ENCODE measurements around the gene GPR37L1.

The GPR37L1 gene

GRCh38 chr1:202130816-202131522 lies 8.3 kb downstream of the GPR37L1 start:
- TF ChIP-seq EZH2phosphoT487 (IDR thresholded peaks at IDR 0.05; ENCODE audit: low read length) (no peak), EZH2 (optimal IDR thresholded peaks at IDR 0.05; ENCODE audit: low read depth, low read length) (no peak), CTCF (IDR thresholded peaks at IDR 0.05; ENCODE audit: low read length) (no peak)

GRCh38 chr1:202131956-202132821 lies 9.5 kb downstream of the GPR37L1 start:
- Histone ChIP-seq H3K27ac (ENCODE audit: low read length) (no peak overlapping the region), H3K9ac (ENCODE audit: low read length) (no peak overlapping the region), H3K9me3 (replicated peaks; ENCODE audit: insufficient read depth, low read length) (no peaks in the 10 kb centered on the region), H3K36me3 (replicated peaks; ENCODE audit: insufficient read depth, low read length) (no peaks in the 10 kb centered on the region), H3K27me3 (replicated peaks; ENCODE audit: insufficient read depth, low read length) (no peaks in the 10 kb centered on the region), H3K79me2 (ENCODE audit: low read length) (no peaks in the 10 kb centered on the region), H3K4me1 (ENCODE audit: low read length) (no peaks in the 10 kb centered on the region), H4K20me1 (ENCODE audit: insufficient read depth, low read length) (0 out of 2 replicates have a peak, but pooled peaks cover 5% of the 10 kb centered on the region), H3F3A (ENCODE audit: insufficient read depth, low read length) (peaks cover 5% of the 10 kb centered on the region; the same call in 1 of the 2 replicates), H3K9me2 (replicated peaks; ENCODE audit: insufficient read depth, low read length) (no peaks in the 10 kb centered on the region), H3K4me3 (ENCODE audit: low read length) (no peak overlapping the region), H3K4me2 (ENCODE audit: low read depth, low read length) (no peak overlapping the region), H2AFZ (ENCODE audit: low read length) (no peak overlapping the region)
- TF ChIP-seq CTCF (IDR thresholded peaks at IDR 0.05; ENCODE audit: low read length), result no peak
- no peak for TF ChIP-seq EZH2phosphoT487 (IDR thresholded peaks at IDR 0.05; ENCODE audit: low read length)
- no peak for TF ChIP-seq EZH2 (optimal IDR thresholded peaks at IDR 0.05; ENCODE audit: low read depth, low read length)
- DNase-seq, result peak; percentile 4

More at GRCh38 chr1:202130816-202131522, 8.3 kb downstream of the GPR37L1 start:
- H3K27ac ChIP-seq (ENCODE audit: low read length), result no peak overlapping the region
- no peak overlapping the region for H3K4me3 ChIP-seq (ENCODE audit: low read length)
- H3K9me3 ChIP-seq (replicated peaks; ENCODE audit: insufficient read depth, low read length), result no peaks in the 10 kb centered on the region
- peaks cover 4% of the 10 kb centered on the region; the same call in 1 of the 2 replicates for H3F3A ChIP-seq (ENCODE audit: insufficient read depth, low read length)
- H3K4me2 ChIP-seq (ENCODE audit: low read depth, low read length), result no peak overlapping the region
- no peaks in the 10 kb centered on the region for H3K79me2 ChIP-seq (ENCODE audit: low read length)
- H3K36me3 ChIP-seq (replicated peaks; ENCODE audit: insufficient read depth, low read length), result no peaks in the 10 kb centered on the region
- 0 out of 2 replicates have a peak, but pooled peaks cover 5% of the 10 kb centered on the region for H4K20me1 ChIP-seq (ENCODE audit: insufficient read depth, low read length)
- no peak overlapping the region for H2AFZ ChIP-seq (ENCODE audit: low read length)
- H3K9ac ChIP-seq (ENCODE audit: low read length), result no peak overlapping the region
- no peaks in the 10 kb centered on the region for H3K4me1 ChIP-seq (ENCODE audit: low read length)
- H3K27me3 ChIP-seq (replicated peaks; ENCODE audit: insufficient read depth, low read length), result no peaks in the 10 kb centered on the region
- no peaks in the 10 kb centered on the region for H3K9me2 ChIP-seq (replicated peaks; ENCODE audit: insufficient read depth, low read length)
- no peak for DNase-seq

- H3K9me3 ChIP-seq (replicated peaks; ENCODE audit: insufficient read depth, low read length), result no peaks in the 10 kb centered on the region
- no peak overlapping the region for H3K4me2 ChIP-seq (ENCODE audit: low read depth, low read length)
- 0 out of 2 replicates have a peak, but pooled peaks cover 5% of the 10 kb centered on the region for H4K20me1 ChIP-seq (ENCODE audit: insufficient read depth, low read length)
- H3K9me2 ChIP-seq (replicated peaks; ENCODE audit: insufficient read depth, low read length), result no peaks in the 10 kb centered on the region
- no peak overlapping the region for H3K4me3 ChIP-seq (ENCODE audit: low read length)
- TF ChIP-seq CTCF (IDR thresholded peaks at IDR 0.05; ENCODE audit: low read length) (no peak), EZH2phosphoT487 (IDR thresholded peaks at IDR 0.05; ENCODE audit: low read length) (no peak), EZH2 (optimal IDR thresholded peaks at IDR 0.05; ENCODE audit: low read depth, low read length) (no peak)
- no peak overlapping the region for H3K27ac ChIP-seq (ENCODE audit: low read length)
- no peak overlapping the region for H3K9ac ChIP-seq (ENCODE audit: low read length)
- H3F3A ChIP-seq (ENCODE audit: insufficient read depth, low read length), result peaks cover 5% of the 10 kb centered on the region; the same call in 1 of the 2 replicates
- H3K4me1 ChIP-seq (ENCODE audit: low read length), result no peaks in the 10 kb centered on the region
- no peak for DNase-seq
- peaks cover 6% of the 10 kb centered on the region; the same call in 1 of the 2 replicates for H3K79me2 ChIP-seq (ENCODE audit: low read length)
- H3K36me3 ChIP-seq (replicated peaks; ENCODE audit: insufficient read depth, low read length), result no peaks in the 10 kb centered on the region
- H3K27me3 ChIP-seq (replicated peaks; ENCODE audit: insufficient read depth, low read length), result no peaks in the 10 kb centered on the region
- H2AFZ ChIP-seq (ENCODE audit: low read length), result no peak overlapping the region
These were observed 10.3 kb downstream of the GPR37L1 start for GRCh38 chr1:202133001-202133400.
